WTC11 (cell line): ENCODE data around the gene DIAPH1. TPM values are rescaled to one million over a fixed set of nuclear protein-coding genes. Genes with fewer than 3 reads are reported as not detected.

Experiments used
- ATAC-seq: fragments of 200-7000 bp; cut with Tn5 transposase; 2 replicates; pipeline ENCODE4 v1.10.0; 2021; ENCODE audit warnings: mild to moderate bottlenecking, moderate library complexity
- CTCF ChIA-PET: fragments of 300-600 bp; sonication (Branson Sonifier 250); formaldehyde crosslinking; loops from one replicate; lab custom pipeline; 2021; ENCODE audit warnings: antibody characterized with exemption; lab: Charles Lee
- POLR2A ChIA-PET: fragments of 350-600 bp; sonication (Branson Sonifier 250); formaldehyde crosslinking; loops from one replicate; lab custom pipeline; 2021; ENCODE audit warnings: antibody characterized with exemption; lab: Charles Lee
- DNase-seq: peaks from one replicate; pipeline ENCODE4 v3.0.0; 2021; ENCODE audit warnings: low spot score
- H3K27ac Mint-ChIP-seq: 2 replicates; pipeline ENCODE4 v1.8.0; 2021; ENCODE audit warnings: mixed read lengths
- H3K27me3 Mint-ChIP-seq: 2 replicates; pipeline ENCODE4 v1.8.0; 2021; ENCODE audit warnings: low read depth, mild to moderate bottlenecking, moderate library complexity, mixed read lengths
- H3K36me3 Mint-ChIP-seq: 2 replicates; pipeline ENCODE4 v1.8.0; 2021; ENCODE audit warnings: mixed read lengths
- H3K4me1 Mint-ChIP-seq: 2 replicates; pipeline ENCODE4 v1.8.0; 2022; ENCODE audit warnings: mixed read lengths
- H3K4me3 Mint-ChIP-seq: 2 replicates; pipeline ENCODE4 v1.8.0; 2021; ENCODE audit warnings: mild to moderate bottlenecking, moderate library complexity, mixed read lengths
- H3K9me3 Mint-ChIP-seq: 2 replicates; pipeline ENCODE4 v1.8.0; 2021; ENCODE audit warnings: mixed read lengths
- ATF3 ChIP-seq: sonication (generic); formaldehyde crosslinking; conservative IDR thresholded peaks from 2 replicates; pipeline ENCODE4 v1.8.1; 2022; ENCODE audit warnings: mild to moderate bottlenecking, missing genetic modification reagents
- CREB1 ChIP-seq: sonication (generic); formaldehyde crosslinking; IDR thresholded peaks from 2 replicates; pipeline ENCODE4 v1.8.0; 2023; ENCODE audit warnings: mild to moderate bottlenecking, missing genetic modification reagents
- E2F4 ChIP-seq: sonication (generic); formaldehyde crosslinking; IDR thresholded peaks from 2 replicates; pipeline ENCODE4 v1.8.1; 2022; ENCODE audit warnings: low read depth, mild to moderate bottlenecking, moderate library complexity, missing genetic modification reagents, borderline replicate concordance
- ELF4 ChIP-seq: sonication (generic); formaldehyde crosslinking; IDR thresholded peaks from 2 replicates; pipeline ENCODE4 v1.8.1; 2022; ENCODE audit warnings: low read depth, mild to moderate bottlenecking, moderate library complexity, missing genetic modification reagents
- FOXP1 ChIP-seq: sonication (generic); formaldehyde crosslinking; IDR thresholded peaks from 2 replicates; pipeline ENCODE4 v1.8.0; 2022; ENCODE audit warnings: missing genetic modification reagents, mild to moderate bottlenecking, moderate library complexity, borderline replicate concordance
- HMGA2 ChIP-seq: fragments of 250-450 bp; sonication (Bioruptor Pico); IDR thresholded peaks from 2 replicates; pipeline ENCODE4 v1.4.0; 2021; ENCODE audit warnings: mild to moderate bottlenecking, moderate library complexity
- IRF2 ChIP-seq: sonication (generic); formaldehyde crosslinking; IDR thresholded peaks from 2 replicates; pipeline ENCODE4 v1.8.0; 2022; ENCODE audit warnings: low read depth, missing genetic modification reagents, borderline replicate concordance
- JUN ChIP-seq: sonication (generic); formaldehyde crosslinking; IDR thresholded peaks from 2 replicates; pipeline ENCODE4 v1.8.0; 2023; ENCODE audit warnings: mild to moderate bottlenecking, missing genetic modification reagents
- KAT7 ChIP-seq: sonication (generic); formaldehyde crosslinking; IDR thresholded peaks from 2 replicates; pipeline ENCODE4 v1.8.1; 2023; ENCODE audit warnings: missing genetic modification reagents, mild to moderate bottlenecking, borderline replicate concordance
- NFATC4 ChIP-seq: fragments of 250-450 bp; sonication (Bioruptor Pico); IDR thresholded peaks from 2 replicates; pipeline ENCODE4 v1.9.0; 2021; ENCODE audit warnings: mild to moderate bottlenecking
- NR1H2 ChIP-seq: sonication (generic); formaldehyde crosslinking; IDR thresholded peaks from 2 replicates; pipeline ENCODE4 v1.9.0; 2021; ENCODE audit warnings: mild to moderate bottlenecking, moderate library complexity, missing genetic modification reagents
- PRRX2 ChIP-seq: fragments of 250-450 bp; sonication (Bioruptor Pico); IDR thresholded peaks from 2 replicates; pipeline ENCODE4 v1.8.0; 2021; ENCODE audit warnings: mild to moderate bottlenecking
- RELA ChIP-seq: sonication (generic); formaldehyde crosslinking; IDR thresholded peaks from 2 replicates; pipeline ENCODE4 v1.8.1; 2022; ENCODE audit warnings: missing genetic modification reagents, mild to moderate bottlenecking, borderline replicate concordance
- TCF7 ChIP-seq: sonication (generic); formaldehyde crosslinking; IDR thresholded peaks from 2 replicates; pipeline ENCODE4 v1.8.0; 2022; ENCODE audit warnings: mild to moderate bottlenecking, low read depth, missing genetic modification reagents, moderate library complexity
- TEAD4 ChIP-seq: sonication (generic); formaldehyde crosslinking; IDR thresholded peaks from 2 replicates; pipeline ENCODE4 v1.8.0; 2022; ENCODE audit warnings: mild to moderate bottlenecking, missing genetic modification reagents
- ZNF317 ChIP-seq: sonication (generic); formaldehyde crosslinking; IDR thresholded peaks from 2 replicates; pipeline ENCODE4 v1.8.1; 2023; ENCODE audit warnings: low read depth, mild to moderate bottlenecking, moderate library complexity, missing genetic modification reagents, borderline replicate concordance
- total RNA-seq: library from RNA; stranded (reverse); gene quantifications from 3 replicates; pipeline ENCODE4 v1.2.3, GENCODE V29; 2021
- TF ChIP-seq, protein P1 (sequence below): sonication (generic); formaldehyde crosslinking; IDR thresholded peaks from 2 replicates; pipeline ENCODE4 v1.8.1; 2023; ENCODE audit warnings: mild to moderate bottlenecking, missing genetic modification reagents, moderate library complexity
- TF ChIP-seq, protein P2 (sequence below): sonication (generic); formaldehyde crosslinking; IDR thresholded peaks from 2 replicates; pipeline ENCODE4 v1.8.0; 2023; ENCODE audit warnings: mild to moderate bottlenecking, missing genetic modification reagents
- TF ChIP-seq, protein P3 (sequence below): sonication (generic); formaldehyde crosslinking; IDR thresholded peaks from 2 replicates; pipeline ENCODE4 v1.8.0; 2023; ENCODE audit warnings: missing genetic modification reagents
- TF ChIP-seq, protein P4 (sequence below): fragments of 250-450 bp; sonication (Bioruptor Pico); IDR thresholded peaks from 2 replicates; pipeline ENCODE4 v1.9.0; 2021; ENCODE audit warnings: mild to moderate bottlenecking
- TF ChIP-seq, protein P5 (sequence below): sonication (generic); formaldehyde crosslinking; IDR thresholded peaks from 2 replicates; pipeline ENCODE4 v1.8.1; 2023; ENCODE audit warnings: mild to moderate bottlenecking, missing genetic modification reagents, borderline replicate concordance
- TF ChIP-seq, protein P6 (sequence below): sonication (generic); formaldehyde crosslinking; conservative IDR thresholded peaks from 2 replicates; pipeline ENCODE4 v1.8.1; 2023; ENCODE audit warnings: mild to moderate bottlenecking, low read depth, missing genetic modification reagents, moderate library complexity

Gene DIAPH1
- total RNA-seq, 1 experiment from 2014 or later = 109 TPM

DNA sequence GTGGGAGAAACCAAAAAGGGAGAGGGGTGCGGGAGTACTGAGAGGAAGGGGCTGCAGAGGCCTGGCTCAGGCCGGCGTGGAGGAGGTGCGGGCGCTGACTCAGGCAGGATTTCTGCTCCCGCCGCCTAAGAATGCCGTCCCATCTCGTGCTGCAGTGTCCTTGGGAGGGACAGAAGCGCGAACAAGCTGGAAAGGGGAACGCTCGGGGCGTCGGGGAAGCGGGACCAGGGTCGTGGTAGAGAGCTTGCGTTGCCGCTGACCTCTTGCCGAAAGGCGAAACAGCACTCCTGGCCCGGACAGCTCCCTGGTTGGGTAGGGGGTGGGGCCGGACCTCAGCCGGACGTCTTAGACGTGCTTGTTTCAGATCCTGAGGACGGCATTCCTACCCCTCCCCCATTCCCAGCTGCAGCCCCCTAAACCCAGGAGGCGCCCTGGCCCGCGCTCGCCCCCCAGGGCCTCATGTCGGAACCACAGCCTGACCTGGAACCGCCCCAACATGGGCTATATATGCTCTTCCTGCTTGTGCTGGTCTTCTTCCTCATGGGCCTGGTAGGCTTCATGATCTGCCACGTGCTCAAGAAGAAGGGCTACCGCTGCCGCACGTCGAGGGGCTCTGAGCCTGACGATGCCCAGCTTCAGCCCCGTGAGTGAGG, 19.1 kb upstream of the DIAPH1 start:
- H3K27ac Mint-ChIP-seq = peak overlapping the region; percentile 36; the same call in 1 of the 2 replicates
- ChIA-PET POLR2A (interaction anchor here (0.5 to 3.3 kb wide), 7 partner anchors 12 to 544 kb away, joined by 3 to 36 read pairs (median 3); partner anchors contain the start of genes DIAPH1, FCHSD1 and PCDHB2), CTCF (interaction anchor here (0.6 to 3.9 kb wide), 26 partner anchors 8 to 374 kb away, joined by 3 to 106 read pairs (median 7); partner anchors contain the start of genes ARAP3, DIAPH1, FCHSD1 and PCDH1)
- H3K4me3 Mint-ChIP-seq = peak overlapping the region; percentile 81
- no peaks in the 10 kb centered on the region for H3K9me3 Mint-ChIP-seq
- DNase-seq (peak; percentile 94), ATAC-seq (peak; percentile 60)
- peaks cover 12% of the 10 kb centered on the region for H3K36me3 Mint-ChIP-seq
- H3K27me3 Mint-ChIP-seq = no peaks in the 10 kb centered on the region
- peaks cover 26% of the 10 kb centered on the region for H3K4me1 Mint-ChIP-seq
- TF ChIP-seq, protein P1, sequence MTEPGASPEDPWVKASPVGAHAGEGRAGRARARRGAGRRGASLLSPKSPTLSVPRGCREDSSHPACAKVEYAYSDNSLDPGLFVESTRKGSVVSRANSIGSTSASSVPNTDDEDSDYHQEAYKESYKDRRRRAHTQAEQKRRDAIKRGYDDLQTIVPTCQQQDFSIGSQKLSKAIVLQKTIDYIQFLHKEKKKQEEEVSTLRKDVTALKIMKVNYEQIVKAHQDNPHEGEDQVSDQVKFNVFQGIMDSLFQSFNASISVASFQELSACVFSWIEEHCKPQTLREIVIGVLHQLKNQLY (CRISPR knock-in tag) = no peak
- TF ChIP-seq KAT7 (CRISPR knock-in tag) (no peak), ATF3 (CRISPR knock-in tag) (no peak), TEAD4 (CRISPR knock-in tag) (no peak), CREB1 (CRISPR knock-in tag) (no peak), ZNF317 (CRISPR knock-in tag) (no peak), PRRX2 (CRISPR knock-in tag) (no peak), ELF4 (no peak), NR1H2 (no peak), TCF7 (CRISPR knock-in tag) (0 out of 2 replicates have a peak, but pooled peaks have one; percentile 20), NFATC4 (CRISPR knock-in tag) (peak; percentile 4; the same call in 1 of the 2 replicates), JUN (no peak), IRF2 (CRISPR knock-in tag) (no peak), RELA (CRISPR knock-in tag) (no peak), HMGA2 (CRISPR knock-in tag) (no peak), FOXP1 (peak; percentile 57; the same call in 1 of the 2 replicates), E2F4 (CRISPR knock-in tag) (no peak)
- TF ChIP-seq, protein P2, sequence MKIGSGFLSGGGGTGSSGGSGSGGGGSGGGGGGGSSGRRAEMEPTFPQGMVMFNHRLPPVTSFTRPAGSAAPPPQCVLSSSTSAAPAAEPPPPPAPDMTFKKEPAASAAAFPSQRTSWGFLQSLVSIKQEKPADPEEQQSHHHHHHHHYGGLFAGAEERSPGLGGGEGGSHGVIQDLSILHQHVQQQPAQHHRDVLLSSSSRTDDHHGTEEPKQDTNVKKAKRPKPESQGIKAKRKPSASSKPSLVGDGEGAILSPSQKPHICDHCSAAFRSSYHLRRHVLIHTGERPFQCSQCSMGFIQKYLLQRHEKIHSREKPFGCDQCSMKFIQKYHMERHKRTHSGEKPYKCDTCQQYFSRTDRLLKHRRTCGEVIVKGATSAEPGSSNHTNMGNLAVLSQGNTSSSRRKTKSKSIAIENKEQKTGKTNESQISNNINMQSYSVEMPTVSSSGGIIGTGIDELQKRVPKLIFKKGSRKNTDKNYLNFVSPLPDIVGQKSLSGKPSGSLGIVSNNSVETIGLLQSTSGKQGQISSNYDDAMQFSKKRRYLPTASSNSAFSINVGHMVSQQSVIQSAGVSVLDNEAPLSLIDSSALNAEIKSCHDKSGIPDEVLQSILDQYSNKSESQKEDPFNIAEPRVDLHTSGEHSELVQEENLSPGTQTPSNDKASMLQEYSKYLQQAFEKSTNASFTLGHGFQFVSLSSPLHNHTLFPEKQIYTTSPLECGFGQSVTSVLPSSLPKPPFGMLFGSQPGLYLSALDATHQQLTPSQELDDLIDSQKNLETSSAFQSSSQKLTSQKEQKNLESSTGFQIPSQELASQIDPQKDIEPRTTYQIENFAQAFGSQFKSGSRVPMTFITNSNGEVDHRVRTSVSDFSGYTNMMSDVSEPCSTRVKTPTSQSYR = peak; percentile 94
- TF ChIP-seq, protein P3, sequence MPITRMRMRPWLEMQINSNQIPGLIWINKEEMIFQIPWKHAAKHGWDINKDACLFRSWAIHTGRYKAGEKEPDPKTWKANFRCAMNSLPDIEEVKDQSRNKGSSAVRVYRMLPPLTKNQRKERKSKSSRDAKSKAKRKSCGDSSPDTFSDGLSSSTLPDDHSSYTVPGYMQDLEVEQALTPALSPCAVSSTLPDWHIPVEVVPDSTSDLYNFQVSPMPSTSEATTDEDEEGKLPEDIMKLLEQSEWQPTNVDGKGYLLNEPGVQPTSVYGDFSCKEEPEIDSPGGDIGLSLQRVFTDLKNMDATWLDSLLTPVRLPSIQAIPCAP (CRISPR knock-in tag) = peak; percentile 38; the same call in 1 of the 2 replicates
- TF ChIP-seq, protein P4, sequence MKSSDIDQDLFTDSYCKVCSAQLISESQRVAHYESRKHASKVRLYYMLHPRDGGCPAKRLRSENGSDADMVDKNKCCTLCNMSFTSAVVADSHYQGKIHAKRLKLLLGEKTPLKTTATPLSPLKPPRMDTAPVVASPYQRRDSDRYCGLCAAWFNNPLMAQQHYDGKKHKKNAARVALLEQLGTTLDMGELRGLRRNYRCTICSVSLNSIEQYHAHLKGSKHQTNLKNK (CRISPR knock-in tag) = no peak
- TF ChIP-seq, protein P5, sequence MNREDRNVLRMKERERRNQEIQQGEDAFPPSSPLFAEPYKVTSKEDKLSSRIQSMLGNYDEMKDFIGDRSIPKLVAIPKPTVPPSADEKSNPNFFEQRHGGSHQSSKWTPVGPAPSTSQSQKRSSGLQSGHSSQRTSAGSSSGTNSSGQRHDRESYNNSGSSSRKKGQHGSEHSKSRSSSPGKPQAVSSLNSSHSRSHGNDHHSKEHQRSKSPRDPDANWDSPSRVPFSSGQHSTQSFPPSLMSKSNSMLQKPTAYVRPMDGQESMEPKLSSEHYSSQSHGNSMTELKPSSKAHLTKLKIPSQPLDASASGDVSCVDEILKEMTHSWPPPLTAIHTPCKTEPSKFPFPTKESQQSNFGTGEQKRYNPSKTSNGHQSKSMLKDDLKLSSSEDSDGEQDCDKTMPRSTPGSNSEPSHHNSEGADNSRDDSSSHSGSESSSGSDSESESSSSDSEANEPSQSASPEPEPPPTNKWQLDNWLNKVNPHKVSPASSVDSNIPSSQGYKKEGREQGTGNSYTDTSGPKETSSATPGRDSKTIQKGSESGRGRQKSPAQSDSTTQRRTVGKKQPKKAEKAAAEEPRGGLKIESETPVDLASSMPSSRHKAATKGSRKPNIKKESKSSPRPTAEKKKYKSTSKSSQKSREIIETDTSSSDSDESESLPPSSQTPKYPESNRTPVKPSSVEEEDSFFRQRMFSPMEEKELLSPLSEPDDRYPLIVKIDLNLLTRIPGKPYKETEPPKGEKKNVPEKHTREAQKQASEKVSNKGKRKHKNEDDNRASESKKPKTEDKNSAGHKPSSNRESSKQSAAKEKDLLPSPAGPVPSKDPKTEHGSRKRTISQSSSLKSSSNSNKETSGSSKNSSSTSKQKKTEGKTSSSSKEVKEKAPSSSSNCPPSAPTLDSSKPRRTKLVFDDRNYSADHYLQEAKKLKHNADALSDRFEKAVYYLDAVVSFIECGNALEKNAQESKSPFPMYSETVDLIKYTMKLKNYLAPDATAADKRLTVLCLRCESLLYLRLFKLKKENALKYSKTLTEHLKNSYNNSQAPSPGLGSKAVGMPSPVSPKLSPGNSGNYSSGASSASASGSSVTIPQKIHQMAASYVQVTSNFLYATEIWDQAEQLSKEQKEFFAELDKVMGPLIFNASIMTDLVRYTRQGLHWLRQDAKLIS (CRISPR knock-in tag) = 0 out of 2 replicates have a peak, but pooled peaks have one; percentile 54
- TF ChIP-seq, protein P6, sequence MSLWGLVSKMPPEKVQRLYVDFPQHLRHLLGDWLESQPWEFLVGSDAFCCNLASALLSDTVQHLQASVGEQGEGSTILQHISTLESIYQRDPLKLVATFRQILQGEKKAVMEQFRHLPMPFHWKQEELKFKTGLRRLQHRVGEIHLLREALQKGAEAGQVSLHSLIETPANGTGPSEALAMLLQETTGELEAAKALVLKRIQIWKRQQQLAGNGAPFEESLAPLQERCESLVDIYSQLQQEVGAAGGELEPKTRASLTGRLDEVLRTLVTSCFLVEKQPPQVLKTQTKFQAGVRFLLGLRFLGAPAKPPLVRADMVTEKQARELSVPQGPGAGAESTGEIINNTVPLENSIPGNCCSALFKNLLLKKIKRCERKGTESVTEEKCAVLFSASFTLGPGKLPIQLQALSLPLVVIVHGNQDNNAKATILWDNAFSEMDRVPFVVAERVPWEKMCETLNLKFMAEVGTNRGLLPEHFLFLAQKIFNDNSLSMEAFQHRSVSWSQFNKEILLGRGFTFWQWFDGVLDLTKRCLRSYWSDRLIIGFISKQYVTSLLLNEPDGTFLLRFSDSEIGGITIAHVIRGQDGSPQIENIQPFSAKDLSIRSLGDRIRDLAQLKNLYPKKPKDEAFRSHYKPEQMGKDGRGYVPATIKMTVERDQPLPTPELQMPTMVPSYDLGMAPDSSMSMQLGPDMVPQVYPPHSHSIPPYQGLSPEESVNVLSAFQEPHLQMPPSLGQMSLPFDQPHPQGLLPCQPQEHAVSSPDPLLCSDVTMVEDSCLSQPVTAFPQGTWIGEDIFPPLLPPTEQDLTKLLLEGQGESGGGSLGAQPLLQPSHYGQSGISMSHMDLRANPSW (CRISPR knock-in tag) = no peak
